ENCODE measurements around the gene RPL7A.
"Not testable (repeated sequence)": the region's sequence is repeated elsewhere in the genome, so short reads cannot be mapped to it uniquely, and the experiment has no call there.

RPL7A gene

GRCh38 chr9:133389562-133389961 is 41.5 kb downstream of the RPL7A start:
- H3K4me3 ChIP-seq (replicated peaks; ENCODE audit: low read depth, low read length), result no peak overlapping the region
- TF ChIP-seq CTCF (IDR thresholded peaks at IDR 0.05; ENCODE audit: low read length, missing control alignments), result no peak
- no peak for DNase-seq (ENCODE audit: low read depth)

- no peak for TF ChIP-seq CTCF (IDR thresholded peaks at IDR 0.05; ENCODE audit: low read length, missing control alignments)
- no peak overlapping the region for H3K4me3 ChIP-seq (replicated peaks; ENCODE audit: low read depth, low read length)
Measured at GRCh38 chr9:133390713-133391112, 42.7 kb downstream of the RPL7A start.

GRCh38 chr9:133391449-133391848 is 43.4 kb downstream of the RPL7A start:
- H3K4me3 ChIP-seq (replicated peaks; ENCODE audit: low read depth, low read length); DNase-seq (ENCODE audit: low read depth): not testable (repeated sequence)

More at GRCh38 chr9:133390713-133391112, 42.7 kb downstream of the RPL7A start:
- DNase-seq (ENCODE audit: low read depth), result no peak

- not testable (repeated sequence) for H3K4me3 ChIP-seq (replicated peaks; ENCODE audit: low read depth, low read length); DNase-seq (ENCODE audit: low read depth)
Measured at GRCh38 chr9:133392308-133392707, 44.3 kb downstream of the RPL7A start.

- no peak for DNase-seq (ENCODE audit: low read depth)
- no peak overlapping the region for H3K4me3 ChIP-seq (replicated peaks; ENCODE audit: low read depth, low read length)
- no peak for TF ChIP-seq CTCF (IDR thresholded peaks at IDR 0.05; ENCODE audit: low read length, missing control alignments)
Measured at GRCh38 chr9:133393399-133393798, 45.4 kb downstream of the RPL7A start.

GRCh38 chr9:133394687-133395271 is 46.8 kb downstream of the RPL7A start:
- no peak for TF ChIP-seq CTCF (IDR thresholded peaks at IDR 0.05; ENCODE audit: low read length, missing control alignments)
- no peak overlapping the region for H3K4me3 ChIP-seq (replicated peaks; ENCODE audit: low read depth, low read length)
- no peak for DNase-seq (ENCODE audit: low read depth)

GRCh38 chr9:133396952-133397351 is 48.9 kb downstream of the RPL7A start:
- no peak overlapping the region for H3K4me3 ChIP-seq (replicated peaks; ENCODE audit: low read depth, low read length)
- peak; percentile 21 for DNase-seq (ENCODE audit: low read depth)
- peak; percentile 37 for TF ChIP-seq CTCF (IDR thresholded peaks at IDR 0.05; ENCODE audit: low read length, missing control alignments)

GRCh38 chr9:133397370-133397769 is 49.4 kb downstream of the RPL7A start:
- no peak for DNase-seq (ENCODE audit: low read depth)
- TF ChIP-seq CTCF (IDR thresholded peaks at IDR 0.05; ENCODE audit: low read length, missing control alignments), result no peak
- H3K4me3 ChIP-seq (replicated peaks; ENCODE audit: low read depth, low read length), result no peak overlapping the region
